OCI-LY1 (cell line): ENCODE data around the gene ESYT2.

Experiments used
- EZH2 ChIP-seq: fragments of 200-600 bp; sonication (generic), shearing (Covaris generic); IDR thresholded peaks from 2 replicates; pipeline ENCODE4 v1.8.0; 2017; ENCODE audit warnings: borderline replicate concordance, mixed run types, mild to moderate bottlenecking, antibody characterized with exemption, low read length, moderate library complexity, mixed read lengths
- TF ChIP-seq, protein P1 (sequence below): fragments of 200-600 bp; sonication (generic), shearing (Covaris generic); IDR thresholded peaks from 2 replicates; pipeline ENCODE4 v1.5.1; 2017; ENCODE audit warnings: mild to moderate bottlenecking, antibody characterized with exemption, low read length, moderate library complexity, mixed read lengths

DNA sequence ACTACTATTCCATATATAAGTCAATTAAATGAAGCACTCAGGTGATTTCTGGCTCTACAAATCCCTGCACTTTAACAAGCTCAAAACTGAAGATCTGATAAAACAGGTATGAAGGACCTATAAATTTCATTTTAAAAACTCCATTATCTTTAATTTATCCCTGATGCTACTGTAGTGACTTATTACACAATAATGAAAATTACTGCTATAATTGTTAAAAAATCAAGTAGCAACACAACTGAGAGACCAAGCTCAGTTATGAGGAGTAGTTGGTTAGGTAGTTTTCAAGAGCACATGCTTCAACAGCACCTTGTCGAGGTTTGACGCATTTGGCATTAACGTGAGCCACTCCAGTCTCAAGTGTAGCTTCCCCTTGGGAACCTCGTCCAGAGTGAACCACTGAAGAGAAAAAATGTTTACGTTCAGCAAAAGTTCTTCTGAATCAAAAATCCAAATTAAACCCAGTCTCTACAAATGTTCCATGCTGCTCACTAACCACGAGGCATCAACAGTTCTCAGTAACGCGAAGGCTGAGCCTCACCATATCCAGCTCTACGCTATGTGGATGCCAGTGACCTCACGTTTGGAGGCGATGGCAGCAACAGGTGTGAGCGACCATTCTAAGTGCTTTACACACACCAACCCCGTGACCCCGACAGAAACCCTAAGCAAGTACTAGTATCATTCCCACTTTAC lies 69.4 kb downstream of the ESYT2 start:
- TF ChIP-seq, protein P1, sequence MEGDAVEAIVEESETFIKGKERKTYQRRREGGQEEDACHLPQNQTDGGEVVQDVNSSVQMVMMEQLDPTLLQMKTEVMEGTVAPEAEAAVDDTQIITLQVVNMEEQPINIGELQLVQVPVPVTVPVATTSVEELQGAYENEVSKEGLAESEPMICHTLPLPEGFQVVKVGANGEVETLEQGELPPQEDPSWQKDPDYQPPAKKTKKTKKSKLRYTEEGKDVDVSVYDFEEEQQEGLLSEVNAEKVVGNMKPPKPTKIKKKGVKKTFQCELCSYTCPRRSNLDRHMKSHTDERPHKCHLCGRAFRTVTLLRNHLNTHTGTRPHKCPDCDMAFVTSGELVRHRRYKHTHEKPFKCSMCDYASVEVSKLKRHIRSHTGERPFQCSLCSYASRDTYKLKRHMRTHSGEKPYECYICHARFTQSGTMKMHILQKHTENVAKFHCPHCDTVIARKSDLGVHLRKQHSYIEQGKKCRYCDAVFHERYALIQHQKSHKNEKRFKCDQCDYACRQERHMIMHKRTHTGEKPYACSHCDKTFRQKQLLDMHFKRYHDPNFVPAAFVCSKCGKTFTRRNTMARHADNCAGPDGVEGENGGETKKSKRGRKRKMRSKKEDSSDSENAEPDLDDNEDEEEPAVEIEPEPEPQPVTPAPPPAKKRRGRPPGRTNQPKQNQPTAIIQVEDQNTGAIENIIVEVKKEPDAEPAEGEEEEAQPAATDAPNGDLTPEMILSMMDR: no peak
- no peak for TF ChIP-seq EZH2
